ENCODE measurements around the gene PSORS1C2.
A peak's percentile ranks its signal among the peaks of the same experiment; 100 is the strongest.

PSORS1C2 gene

GRCh38 chr6:31135710-31136109, 3.2 kb downstream of the PSORS1C2 start:
- DNase-seq: no peak

DNA sequence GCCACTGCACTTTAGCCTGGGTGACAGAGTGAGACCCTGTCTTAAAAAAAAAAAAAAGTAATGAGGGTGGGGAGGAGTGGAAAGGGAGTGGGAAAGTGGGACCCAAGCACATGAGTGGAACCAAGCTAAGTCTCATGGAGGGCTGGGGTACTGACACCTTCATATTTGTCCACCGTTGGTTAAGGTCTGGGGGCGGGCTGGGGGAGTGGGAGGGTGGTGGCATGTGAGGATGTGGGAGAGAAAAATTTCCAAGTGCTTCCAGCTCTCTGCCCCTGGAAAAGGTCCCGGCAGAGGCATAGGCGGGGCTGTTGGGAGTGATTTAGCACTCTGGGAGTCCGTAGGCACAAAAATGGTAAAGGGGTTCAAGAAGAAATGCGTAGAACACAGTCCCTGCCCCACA, 6.1 kb downstream of the PSORS1C2 start:
- DNase-seq: no peak

DNA sequence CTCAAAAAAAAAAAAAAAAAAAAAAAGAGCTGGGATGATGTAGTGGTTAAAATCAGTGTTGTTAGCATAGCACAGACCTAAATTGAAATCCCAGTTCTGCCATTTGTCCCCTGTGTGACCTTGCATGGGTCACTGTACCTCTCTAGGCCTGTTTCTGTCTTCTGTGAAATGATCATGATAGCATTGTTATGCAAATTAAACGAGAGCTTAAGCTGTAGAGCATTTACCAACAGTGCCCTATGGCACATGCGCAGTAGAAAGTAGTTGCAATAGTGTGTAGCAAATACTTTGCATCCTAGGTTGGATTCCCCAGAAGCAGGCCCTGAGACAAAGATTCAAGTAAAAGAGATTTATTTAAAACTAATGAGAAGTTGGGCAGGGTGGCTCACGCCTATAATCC, 7.3 kb downstream of the PSORS1C2 start:
- DNase-seq: no peak

DNA sequence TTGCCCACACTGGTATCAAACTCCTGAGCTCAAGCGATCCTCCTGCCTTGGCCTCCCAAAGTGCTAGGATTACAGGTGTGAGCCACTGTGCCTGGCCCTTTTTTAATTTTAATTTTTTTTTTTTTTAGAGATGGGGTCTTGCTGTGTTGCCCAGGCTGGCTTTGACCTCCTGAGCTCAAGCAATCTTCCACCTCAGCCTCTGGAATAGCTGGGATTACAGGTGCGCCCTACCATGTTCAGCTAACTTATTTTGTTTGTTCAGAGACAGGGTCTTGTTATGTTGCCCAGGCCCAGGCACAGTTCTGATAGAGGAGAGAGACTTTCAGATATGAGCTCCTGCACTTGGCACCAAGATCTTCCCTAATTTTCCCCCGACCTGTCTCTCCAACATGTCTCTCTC, 8.1 kb downstream of the PSORS1C2 start:
- DNase-seq: no peak

GRCh38 chr6:31129130-31129529, 9.7 kb downstream of the PSORS1C2 start:
- no peak for DNase-seq

- DNase-seq: peak; percentile 46
Observed at GRCh38 chr6:31128093-31128676, 10.7 kb downstream of the PSORS1C2 start.

DNA sequence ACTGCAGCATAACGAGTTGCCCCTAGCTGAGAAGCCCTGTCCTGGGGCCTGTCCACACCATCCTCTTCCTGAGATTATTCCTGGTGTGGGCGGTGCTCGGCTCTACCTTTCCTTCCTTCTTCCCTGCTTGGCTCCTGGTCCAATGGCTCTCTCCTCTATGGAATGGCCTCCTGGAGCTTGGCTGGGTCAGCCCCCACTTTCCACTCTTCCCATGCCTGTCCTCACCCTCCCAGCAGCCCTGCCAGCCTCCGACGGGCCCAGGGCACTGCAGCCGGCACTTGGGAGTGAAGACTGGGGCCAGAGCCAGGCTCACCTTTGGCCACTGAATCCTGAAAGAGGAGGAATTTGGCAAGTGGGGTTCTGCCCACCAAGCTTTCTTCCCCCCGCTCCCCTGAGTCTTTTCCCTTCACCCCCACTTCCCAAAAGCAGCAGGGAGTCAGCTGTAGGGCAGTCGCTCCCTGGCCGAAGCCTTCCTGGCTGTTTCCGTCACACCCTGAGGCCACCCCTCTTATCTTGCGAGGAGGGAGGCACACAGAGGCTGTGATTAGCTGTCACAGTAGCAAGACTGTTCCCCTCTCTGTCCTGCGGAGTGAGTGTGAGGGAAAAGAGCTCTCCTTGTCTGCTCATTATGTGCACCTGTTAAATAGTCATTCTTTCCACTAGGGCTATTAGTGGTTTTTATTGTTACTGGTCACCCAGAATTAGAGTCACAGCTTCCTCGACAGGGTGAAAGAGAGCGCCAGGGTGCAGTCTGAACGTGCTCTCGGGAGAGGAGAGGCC, 12.3 kb downstream of the PSORS1C2 start:
- no peak for DNase-seq

DNA sequence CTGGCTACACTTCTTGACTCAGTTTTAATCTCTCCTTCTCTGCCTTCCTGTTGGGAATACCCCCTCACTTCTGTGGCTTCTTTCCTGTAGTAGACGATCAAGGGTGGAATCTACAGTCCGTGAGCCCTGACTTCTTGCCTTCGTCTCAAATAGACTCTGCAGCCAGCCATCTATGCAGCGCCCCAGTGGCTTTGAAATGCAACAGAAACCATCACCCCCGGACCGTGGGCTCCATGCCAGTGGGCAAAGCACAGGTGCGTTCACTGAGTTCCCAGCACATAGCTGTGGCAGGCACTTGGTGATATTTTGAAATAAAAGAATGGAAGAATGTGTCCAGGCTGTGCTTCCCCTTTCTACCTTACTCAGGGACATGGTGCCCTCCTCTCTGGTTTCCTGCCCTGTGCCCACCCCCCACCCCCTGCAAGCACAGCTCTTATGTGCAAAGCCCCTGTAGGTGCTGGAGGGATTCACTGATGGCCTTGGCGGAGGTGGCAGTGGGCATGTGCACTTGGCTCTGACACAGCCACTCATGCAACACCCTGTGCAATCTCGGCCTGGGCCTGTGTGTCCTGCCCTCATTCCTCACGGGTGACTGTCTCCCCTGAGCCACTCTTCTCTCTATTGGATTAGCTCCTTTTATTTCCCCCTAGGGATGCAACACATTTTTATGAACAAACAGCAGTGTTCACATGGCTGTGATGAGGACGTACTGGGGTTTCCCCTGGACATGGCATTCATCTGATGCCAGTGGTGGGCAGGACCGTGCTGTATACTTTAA, 13.1 kb downstream of the PSORS1C2 start:
- no peak for DNase-seq

DNA sequence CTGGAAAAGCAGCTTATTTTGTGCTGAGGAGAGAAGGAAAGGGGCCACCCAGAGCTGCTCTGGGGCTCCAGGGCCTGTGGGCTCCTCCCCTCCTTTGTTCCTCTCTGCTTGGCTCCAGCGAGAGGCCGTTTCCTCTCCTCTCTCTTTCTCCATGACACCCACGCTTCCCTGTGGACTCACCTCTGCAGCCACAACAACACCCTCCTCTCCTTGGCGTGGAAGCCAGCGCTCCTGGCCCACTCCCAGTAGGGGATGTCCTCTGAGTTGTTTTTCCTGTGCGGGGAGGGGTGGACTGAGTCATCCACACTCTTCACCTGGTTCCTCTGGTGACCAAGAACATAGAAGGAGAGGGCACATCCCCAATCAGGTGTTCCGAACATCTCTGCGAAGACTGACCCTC, 13.7 kb downstream of the PSORS1C2 start:
- DNase-seq: peak; percentile 85

DNA sequence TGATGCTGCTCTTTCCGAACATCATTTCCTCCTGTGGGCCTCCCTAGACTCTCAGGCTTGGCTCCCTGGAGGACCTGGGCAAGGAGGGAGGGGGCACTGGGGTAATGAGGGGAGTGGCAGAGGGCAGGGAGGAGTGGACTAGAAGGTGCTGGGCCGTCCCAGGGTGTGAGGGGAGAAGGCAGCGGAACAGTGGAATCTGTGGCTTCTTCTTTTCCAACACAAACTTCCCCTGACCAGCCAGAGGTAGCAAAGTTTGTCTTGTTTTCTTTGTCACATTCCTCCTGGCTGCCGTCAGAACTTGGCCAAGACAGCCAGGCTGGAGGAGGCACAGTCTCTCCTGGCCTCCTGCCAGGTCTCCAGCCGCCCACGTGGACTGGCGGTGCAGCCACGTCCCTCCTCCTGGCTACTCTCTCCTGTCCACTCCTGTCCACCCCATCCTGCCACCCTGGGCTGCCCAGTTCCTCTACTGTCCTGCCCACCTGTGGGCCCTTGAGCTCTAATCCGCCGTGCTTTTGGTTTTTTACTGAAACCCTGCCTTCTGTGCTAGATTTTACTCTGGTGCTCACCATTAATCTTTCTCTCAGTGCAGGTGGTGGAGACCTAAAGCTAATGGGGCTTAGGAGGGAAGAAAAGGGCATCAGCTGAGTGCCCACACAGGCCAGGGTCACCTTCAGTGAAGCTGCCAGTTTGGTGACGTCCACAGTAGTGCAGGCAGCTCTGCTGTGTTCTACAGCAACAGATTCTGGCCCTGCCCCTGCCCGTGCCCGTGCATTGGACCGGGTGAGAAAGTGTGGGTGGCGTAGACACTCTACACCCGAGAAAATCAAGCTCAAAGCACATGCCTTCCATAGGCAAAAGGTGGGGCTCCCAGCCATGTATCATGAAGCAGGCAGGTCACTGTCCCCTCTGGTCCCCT, 15.8 kb downstream of the PSORS1C2 start:
- peak; percentile 88 for DNase-seq

- DNase-seq: no peak
Observed at GRCh38 chr6:31121131-31121790, 17.6 kb downstream of the PSORS1C2 start.

DNA sequence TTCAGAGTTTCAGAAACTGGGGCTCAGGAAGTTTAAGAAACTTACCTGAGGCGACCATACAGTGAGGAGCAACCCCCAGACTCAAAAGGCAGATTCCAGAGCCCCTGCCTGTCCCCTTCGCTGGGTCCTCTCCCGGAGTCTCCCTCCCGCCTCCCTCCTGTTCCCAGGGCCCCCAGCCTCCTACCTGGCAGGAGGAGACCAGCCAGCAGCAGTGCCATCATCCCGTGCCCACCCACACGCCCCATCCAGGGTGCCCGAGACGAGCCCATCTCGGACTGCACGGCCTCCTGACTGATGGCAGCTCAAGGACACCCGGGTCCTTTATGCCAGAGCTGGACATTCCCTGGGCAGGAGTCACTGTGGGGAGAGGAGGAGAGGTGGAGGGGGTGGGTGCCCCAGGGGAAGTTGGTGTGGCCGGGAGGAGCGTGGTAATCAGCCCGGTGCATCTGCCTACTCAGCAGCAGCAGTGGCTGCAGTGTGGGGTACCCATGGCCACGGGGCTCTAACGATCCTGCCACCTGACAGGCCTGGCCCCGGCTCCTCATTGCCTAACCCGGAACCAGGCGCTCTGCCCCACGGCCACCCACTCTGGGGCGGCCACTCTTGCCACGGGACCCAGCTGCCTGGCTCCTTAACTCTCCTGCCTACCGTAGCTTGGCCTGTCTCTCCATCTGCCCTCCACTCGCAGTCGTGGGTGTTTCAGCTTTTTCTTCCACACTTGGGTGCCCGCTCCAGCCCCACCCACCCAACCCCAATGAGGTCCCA, 18.5 kb downstream of the PSORS1C2 start, which contains the start of gene CDSN:
Gene CDSN, minus strand, starts transcription at position 296 of the 765 bp plus-strand sequence. Its CDS starts 27 bp downstream, at position 269.
- DNase-seq: no peak

GRCh38 chr6:31118178-31118577, 20.7 kb downstream of the PSORS1C2 start:
- DNase-seq: no peak

GRCh38 chr6:31116661-31117385, 22.0 kb downstream of the PSORS1C2 start:
- DNase-seq: peak; percentile 51

DNA sequence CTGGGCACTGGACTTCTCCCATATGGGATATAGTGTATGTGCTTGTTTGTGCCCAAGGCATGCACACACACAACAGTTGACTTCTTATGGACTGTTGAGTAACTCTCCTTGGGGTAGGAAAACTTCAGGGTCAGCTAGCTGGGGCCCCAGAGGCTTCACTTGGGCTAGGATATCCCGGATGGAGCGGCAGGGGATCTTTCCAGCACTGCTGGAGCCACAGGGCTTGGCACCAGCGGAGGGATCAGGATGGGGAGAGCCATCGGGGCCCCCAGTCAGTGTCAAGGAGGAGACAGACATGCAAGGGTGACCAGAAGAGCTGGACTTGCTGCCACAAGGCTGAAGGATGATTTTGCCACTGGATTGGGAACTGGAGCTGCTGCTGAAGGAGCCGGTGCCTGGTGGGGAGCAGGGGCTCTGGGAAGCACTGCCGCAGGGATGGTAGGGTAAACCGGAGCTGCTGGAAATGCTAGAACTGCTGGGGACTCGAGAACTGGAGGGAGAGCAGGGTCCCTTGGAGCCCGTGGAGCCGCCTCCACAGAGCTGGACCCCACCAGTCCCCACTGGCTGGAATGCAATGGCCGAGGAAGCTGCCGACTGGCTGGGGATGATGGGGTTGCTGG, 22.8 kb downstream of the PSORS1C2 start:
- DNase-seq: no peak

DNA sequence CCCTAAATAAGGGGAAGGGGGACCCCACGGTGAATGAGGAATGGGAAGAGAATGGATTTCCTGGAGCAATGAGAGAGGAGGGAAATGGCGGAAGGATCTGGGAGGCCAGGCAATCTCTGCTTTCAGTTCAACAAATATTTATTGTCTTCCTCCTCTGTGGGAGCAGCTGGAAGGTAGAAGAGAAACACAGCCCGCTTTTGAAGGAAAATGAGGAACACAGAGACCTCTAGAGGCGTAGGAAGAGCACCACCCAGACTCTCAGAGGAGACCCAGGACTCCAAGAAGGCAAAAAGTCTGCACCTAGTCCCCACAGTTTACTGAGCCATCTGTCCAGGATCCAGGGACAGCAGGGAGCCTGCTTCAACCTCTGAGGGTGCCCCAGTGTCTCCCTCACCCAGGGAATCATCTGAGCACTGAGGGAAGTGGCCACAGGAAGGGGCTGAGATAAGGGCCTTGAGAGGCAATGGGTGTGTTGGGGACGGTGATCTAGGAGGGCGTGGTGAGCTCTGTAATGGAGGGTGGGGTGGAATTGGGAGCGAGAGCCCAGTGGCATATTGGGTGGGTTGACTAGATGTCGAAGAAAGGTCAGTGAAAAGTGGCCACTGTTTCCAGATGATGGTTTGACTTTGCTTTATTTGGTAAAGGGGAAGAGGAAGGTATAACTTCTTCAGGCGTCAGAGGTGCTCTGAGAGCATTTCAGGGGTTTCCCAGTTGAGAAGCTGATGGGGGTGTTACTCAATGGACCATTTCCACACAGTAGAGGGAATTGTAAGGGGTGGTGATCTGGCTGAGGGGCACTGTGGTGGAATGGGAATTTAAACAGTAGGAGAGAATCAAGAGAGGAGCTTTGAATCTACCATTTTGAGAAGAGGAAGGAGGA, 23.7 kb downstream of the PSORS1C2 start:
- no peak for DNase-seq

- DNase-seq: peak; percentile 81
Observed at GRCh38 chr6:31114541-31114878, 24.4 kb downstream of the PSORS1C2 start, which contains the start of gene PSORS1C1. TSS of gene PSORS1C1 (plus strand) at chr6:31114800. CDS start at chr6:31129633, 14,833 bp downstream.

GRCh38 chr6:31113861-31114540, 24.9 kb downstream of the PSORS1C2 start:
- peak; percentile 72 for DNase-seq
